ENCODE data around the gene TRIM28. TPM values are rescaled to one million over a fixed set of nuclear protein-coding genes. Genes with fewer than 3 reads are reported as not detected.

Gene TRIM28
- total and polyA plus RNA-seq, 9 of the 15 experiments (the other 6 are each of a cell fraction or from before 2014, with no cell fraction given): 12.1 to 797 (median 490) TPM

GRCh38 chr19:58554494-58555368, 10.9 kb downstream of the TRIM28 start, which contains the start of gene CHMP2A (continued):
- TF ChIP-seq CBX5 (IDR thresholded peaks at IDR 0.05; ENCODE audit: borderline replicate concordance, low read depth) (0 out of 2 replicates have a peak, but pooled peaks have one; percentile 12), FOXJ2 (tag; IDR thresholded peaks at IDR 0.05) (no peak; the same call in 1 of the 2 replicates), RB1 (IDR thresholded peaks at IDR 0.05; ENCODE audit: low read depth) (peak; percentile 69), BCLAF1 (IDR thresholded peaks at IDR 0.05; ENCODE audit: borderline replicate concordance in 1 of 2, control insufficient read depth in 1 of 2, low read depth in 2 of 2, low read length in 1 of 2) (peak in 1 of 2 experiments; percentile 69; a peak in 1 of 4 replicates), E2F3 (CRISPR knock-in tag; IDR thresholded peaks at IDR 0.05) (peak; percentile 64; the same call in 1 of the 2 replicates), ID3 (CRISPR knock-in tag; IDR thresholded peaks at IDR 0.05) (no peak), ID3 (tag; IDR thresholded peaks at IDR 0.05) (peak; percentile 38; the same call in 1 of the 2 replicates), FOXJ3 (CRISPR knock-in tag; IDR thresholded peaks at IDR 0.05) (no peak), MAZ (CRISPR knock-in tag; conservative IDR thresholded peaks at IDR 0.05 in 1 of 2, IDR thresholded peaks at IDR 0.05 in 1 of 2) (peak; percentile 95 to 97), ZNF512 (tag; IDR thresholded peaks at IDR 0.05) (no peak), RERE (CRISPR knock-in tag; IDR thresholded peaks at IDR 0.05; ENCODE audit: borderline replicate concordance) (no peak), ZNF282 (CRISPR knock-in tag; IDR thresholded peaks at IDR 0.05) (no peak), RFX1 (IDR thresholded peaks at IDR 0.05) (no peak), FOXP1 (CRISPR knock-in tag; IDR thresholded peaks at IDR 0.05) (no peak), CBX1 (IDR thresholded peaks at IDR 0.05; ENCODE audit: low read depth) (peak; percentile 66; the same call in 1 of the 2 replicates)

Data from K562 (cell line).